ENCODE results near the gene HDAC4. TPM values are rescaled to one million over a fixed set of nuclear protein-coding genes. Genes with fewer than 3 reads are reported as not detected.

The HDAC4 gene
- total and polyA plus RNA-seq, 12 donors, result 3.7 to 40.0 (median 25.5) TPM

DNA sequence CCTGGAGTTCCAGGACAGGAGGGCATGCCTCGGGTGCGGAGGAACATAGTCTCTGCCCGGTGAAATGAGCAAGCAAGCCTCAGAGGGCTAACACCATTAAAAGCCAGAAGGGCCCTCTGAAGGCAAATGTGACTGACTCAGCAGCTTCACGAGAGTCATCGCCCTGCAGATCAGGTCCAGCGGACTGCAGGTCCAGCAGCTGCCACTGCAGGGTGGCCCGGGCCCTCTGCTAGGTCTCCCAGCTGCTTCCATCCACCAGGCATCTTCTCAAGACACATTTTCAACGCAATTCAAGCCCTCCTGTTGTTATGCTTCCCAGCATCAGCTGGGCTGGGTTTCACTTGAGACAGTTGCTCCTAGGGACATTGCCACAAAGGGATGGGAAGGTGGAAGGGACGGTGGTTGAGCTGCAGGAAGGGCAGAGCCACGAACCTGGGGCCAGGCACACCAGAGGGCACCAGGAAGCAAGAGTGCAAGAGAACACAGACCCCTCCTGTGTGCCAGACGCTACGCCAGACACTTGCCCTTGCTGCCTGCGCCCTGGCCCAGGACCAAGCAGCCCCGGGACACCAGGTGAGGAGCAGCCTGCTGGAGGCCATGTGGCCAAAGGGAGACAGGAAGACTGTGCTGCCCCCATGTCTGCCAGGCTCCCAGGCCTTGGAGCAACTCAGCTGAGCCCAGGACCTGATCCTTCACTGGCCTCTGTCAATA, 173.0 kb downstream of the HDAC4 start:
- ATAC-seq, result peak in 3 of 8 donors; percentile 14 to 27 (median 25)
- TF ChIP-seq, protein P1, sequence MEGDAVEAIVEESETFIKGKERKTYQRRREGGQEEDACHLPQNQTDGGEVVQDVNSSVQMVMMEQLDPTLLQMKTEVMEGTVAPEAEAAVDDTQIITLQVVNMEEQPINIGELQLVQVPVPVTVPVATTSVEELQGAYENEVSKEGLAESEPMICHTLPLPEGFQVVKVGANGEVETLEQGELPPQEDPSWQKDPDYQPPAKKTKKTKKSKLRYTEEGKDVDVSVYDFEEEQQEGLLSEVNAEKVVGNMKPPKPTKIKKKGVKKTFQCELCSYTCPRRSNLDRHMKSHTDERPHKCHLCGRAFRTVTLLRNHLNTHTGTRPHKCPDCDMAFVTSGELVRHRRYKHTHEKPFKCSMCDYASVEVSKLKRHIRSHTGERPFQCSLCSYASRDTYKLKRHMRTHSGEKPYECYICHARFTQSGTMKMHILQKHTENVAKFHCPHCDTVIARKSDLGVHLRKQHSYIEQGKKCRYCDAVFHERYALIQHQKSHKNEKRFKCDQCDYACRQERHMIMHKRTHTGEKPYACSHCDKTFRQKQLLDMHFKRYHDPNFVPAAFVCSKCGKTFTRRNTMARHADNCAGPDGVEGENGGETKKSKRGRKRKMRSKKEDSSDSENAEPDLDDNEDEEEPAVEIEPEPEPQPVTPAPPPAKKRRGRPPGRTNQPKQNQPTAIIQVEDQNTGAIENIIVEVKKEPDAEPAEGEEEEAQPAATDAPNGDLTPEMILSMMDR (IDR thresholded peaks at IDR 0.05), result no peak
- H3K4me1 ChIP-seq, result peaks cover 27 to 89% (median 67%) of the 10 kb centered on the region in 9 donors
- intact Hi-C loops (cut with DNase I), result loop anchor here in 3 of 10 donors (5.0 to 10.0 kb wide), 3 partner anchors 97 to 169 kb away; no protein-coding TSS in a partner anchor
- H3K27me3 ChIP-seq, result no peaks in the 10 kb centered on the region
- peak overlapping the region in 8 of 10 donors; percentile 14 to 86 (median 54) for H3K27ac ChIP-seq
- no peaks in the 10 kb centered on the region for H3K9me3 ChIP-seq
- no peak for DNase-seq
- H3K4me3 ChIP-seq, result no peak overlapping the region
- H3K36me3 ChIP-seq, result no peaks in the 10 kb centered on the region
- 69 to 74% methylated on average over 14 of the region's 14 CpGs for WGBS, 2 donors

- Histone ChIP-seq H3K4me3 (no peak overlapping the region), H3K36me3 (no peaks in the 10 kb centered on the region), H3K27ac (peak overlapping the region in 9 of 10 donors; percentile 14 to 86 (median 56)), H3K9me3 (no peaks in the 10 kb centered on the region), H3K27me3 (no peaks in the 10 kb centered on the region), H3K4me1 (peaks cover 30 to 94% (median 75%) of the 10 kb centered on the region in 9 donors)
- DNase-seq (no peak), ATAC-seq (peak in 7 of 8 donors; percentile 4 to 58 (median 36))
- intact Hi-C loops (cut with DNase I), result loop anchor here in 3 of 10 donors (5.0 to 10.0 kb wide), 3 partner anchors 98 to 170 kb away; no protein-coding TSS in a partner anchor
- TF ChIP-seq, protein P1 (IDR thresholded peaks at IDR 0.05), result peak in 6 of 9 donors; percentile 11 to 46 (median 42)
- WGBS, 2 donors, result 63% methylated on average over 17 of the region's 17 CpGs
Measured at GRCh38 chr2:239226677-239227581, 173.9 kb downstream of the HDAC4 start.

GRCh38 chr2:239225871-239226561, 174.8 kb downstream of the HDAC4 start:
- 47 to 49% methylated on average over 13 of the region's 13 CpGs for WGBS, 2 donors
- peaks cover 36 to 97% (median 84%) of the 10 kb centered on the region in 9 donors for H3K4me1 ChIP-seq
- H3K4me3 ChIP-seq, result no peak overlapping the region
- TF ChIP-seq, protein P1 (IDR thresholded peaks at IDR 0.05), result no peak
- intact Hi-C loops (cut with DNase I), result loop anchor here in 3 of 10 donors (5.0 to 10.0 kb wide), 3 partner anchors 99 to 171 kb away; no protein-coding TSS in a partner anchor
- DNase-seq, result no peak
- H3K9me3 ChIP-seq, result no peaks in the 10 kb centered on the region
- no peaks in the 10 kb centered on the region for H3K27me3 ChIP-seq
- ATAC-seq, result peak in 1 of 8 donors; percentile 12
- H3K27ac ChIP-seq, result peak overlapping the region in 8 of 10 donors; percentile 14 to 86 (median 57)
- H3K36me3 ChIP-seq, result no peaks in the 10 kb centered on the region
